Sigmoid colon (tissue), 7 donors: ENCODE results near the gene DNAJC17. TPM values are rescaled to one million over a fixed set of nuclear protein-coding genes. Genes with fewer than 3 reads are reported as not detected.

Experiments used
- DNase-seq: peaks from one replicate; pipeline ENCODE4 v3.0.0-alpha.2; 2019
- H3K27ac ChIP-seq, 4 donors: fragments of 200-600 bp; sonication (generic); one replicate each; pipeline ENCODE4 v1.5.1; 2016 to 2019; ENCODE audit warnings: mild to moderate bottlenecking in 1 of 4
- H3K27me3 ChIP-seq, 3 donors: fragments of 200-600 bp; sonication (generic); one replicate each; pipeline ENCODE4 v1.5.1; 2019; ENCODE audit warnings: mild to moderate bottlenecking in 1 of 3
- H3K36me3 ChIP-seq, 4 donors: fragments of 200-600 bp; sonication (generic); one replicate each; pipeline ENCODE4 v1.5.1; 2016 to 2019
- H3K4me1 ChIP-seq, 4 donors: fragments of 200-600 bp; sonication (generic); one replicate each; pipeline ENCODE4 v1.5.1; 2017 to 2019
- H3K4me3 ChIP-seq, 4 donors: fragments of 200-600 bp; sonication (generic); one replicate each; pipeline ENCODE4 v1.5.1; 2017 to 2019; ENCODE audit warnings: mild to moderate bottlenecking in 2 of 4, moderate library complexity in 1 of 4
- H3K9me3 ChIP-seq, 4 donors: fragments of 200-600 bp in 3 of 4; sonication (generic) in 3 of 4; one replicate each; pipeline versions ENCODE4 v1.5.1 to v1.6.1; 2013 to 2019
- EP300 ChIP-seq, 4 donors: sonication (generic); formaldehyde crosslinking; IDR thresholded peaks; one replicate each; pipeline ENCODE4 v1.6.1; 2017; ENCODE audit warnings: antibody characterized with exemption in 4 of 4
- POLR2A ChIP-seq, 2 donors: fragments of 450-650 bp; IDR thresholded peaks; one replicate each; pipeline ENCODE4 v1.6.1; 2016; ENCODE audit warnings: antibody characterized with exemption in 2 of 2, mild to moderate bottlenecking in 2 of 2, moderate library complexity in 2 of 2
- POLR2AphosphoS5 ChIP-seq, 4 donors: sonication (generic); formaldehyde crosslinking; IDR thresholded peaks; one replicate each; pipeline ENCODE4 v1.6.1; 2017; ENCODE audit warnings: antibody characterized with exemption in 4 of 4
- WGBS, 2 donors: extraction: QIAGEN DNeasy Blood & Tissue Kit; methylation state at CpG; one replicate each; pipeline ENCODE4 v1.1.7; 2013; 5-methylcytosine and 5-hydroxymethylcytosine counted together
- intact Hi-C: fragments of 100-400 bp; cut with DNase I; formaldehyde crosslinking; loops from one replicate; pipeline ENCODE4 v1.15.1; 2023
- polyA plus RNA-seq, 3 donors: library from polyadenylated mRNA; stranded (reverse); fragments of 200-250 nt; gene quantifications; one replicate each; pipeline ENCODE4 v1.2.3, GENCODE V29; 2013
- small RNA-seq, 3 donors: library from RNA; depleted of rRNA; stranded (forward); fragments of <200 nt; gene quantifications; one replicate each; pipeline ENCODE3, GENCODE V24; 2016
- total RNA-seq, 4 donors: library from RNA; depleted of rRNA; stranded (reverse); fragments of >200 nt; gene quantifications; one replicate each; pipeline ENCODE4 v1.1.0, GENCODE V29; 2016
- donor health status: healthy with polysubstance abuse.
- donor health status: Bipolar disorder and iron deficiency.
- donor health status: healthy.

The DNAJC17 gene
- total and polyA plus RNA-seq, 7 donors = 9.1 to 56.4 (median 25.8) TPM

GRCh38 chr15:40716165-40716564 lies 91.1 kb downstream of the DNAJC17 start:
- H3K4me1 ChIP-seq = no peaks in the 10 kb centered on the region
- DNase-seq = no peak
- H3K27me3 ChIP-seq = no peaks in the 10 kb centered on the region
- no peak overlapping the region for H3K4me3 ChIP-seq
- intact Hi-C loops = no loop called here
- WGBS, 2 donors = 88 to 90% methylated on average over 6 of the region's 6 CpGs
- H3K9me3 ChIP-seq = no peaks in the 10 kb centered on the region
- H3K36me3 ChIP-seq = no peaks in the 10 kb centered on the region
- TF ChIP-seq EP300 (IDR thresholded peaks at IDR 0.05) (no peak), POLR2A (IDR thresholded peaks at IDR 0.05) (no peak), POLR2AphosphoS5 (IDR thresholded peaks at IDR 0.05) (no peak)
- no peak overlapping the region for H3K27ac ChIP-seq

Small RNA genes lying within 50 kb of the gene (small RNA-seq; reads per million reads assigned to genes)
- 0 reads per million in 3 donors for gene SUMO2P15

Other genes starting within 250 kb of the DNAJC17 start
- 10 to 100 TPM; 21.4 to 55.3 (median 40.5) TPM for gene CCDC32, start 242.4 kb downstream of the DNAJC17 start, total RNA-seq
- gene CCDC32, start 242.4 kb downstream of the DNAJC17 start, polyA plus RNA-seq = 10 to 100 TPM; 28.8 to 43.0 (median 31.0) TPM
- 10 to 100 TPM in 2 of 4 donors, 1 to 10 TPM in 2; 8.3 to 13.3 (median 10.0) TPM for gene RPUSD2, start 238.2 kb downstream of the DNAJC17 start, total RNA-seq
- gene RPUSD2, start 238.2 kb downstream of the DNAJC17 start, polyA plus RNA-seq = 10 to 100 TPM in 1 of 3 donors, 1 to 10 TPM in 2; 4.6 to 10.8 (median 6.0) TPM
- under 1 TPM in 3 of 4 donors, not detected in 1; 0.36 to 0.83 (median 0.68) TPM for gene KNL1, start 213.2 kb downstream of the DNAJC17 start, total RNA-seq
- 1 to 10 TPM in 1 of 3 donors, under 1 TPM in 2; under 0.01 to 5.9 (median 0.46) TPM for gene KNL1, start 213.2 kb downstream of the DNAJC17 start, polyA plus RNA-seq
- 1 to 10 TPM in 2 of 4 donors, not detected in 2; 1.1 to 1.5 TPM for gene RAD51, start 112.3 kb downstream of the DNAJC17 start, total RNA-seq
- gene RAD51, start 112.3 kb downstream of the DNAJC17 start, polyA plus RNA-seq = 1 to 10 TPM; 4.2 to 9.8 (median 4.2) TPM
- 10 to 100 TPM; 20.8 to 26.4 (median 22.4) TPM for gene RMDN3, start 52.2 kb downstream of the DNAJC17 start, total RNA-seq
- 10 to 100 TPM in 1 of 3 donors, 1 to 10 TPM in 2; 7.9 to 32.7 (median 9.6) TPM for gene RMDN3, start 52.2 kb downstream of the DNAJC17 start, polyA plus RNA-seq
- 10 to 100 TPM in 3 of 4 donors, 1 to 10 TPM in 1; 2.2 to 27.8 (median 15.8) TPM for gene GCHFR, start 43.4 kb downstream of the DNAJC17 start, total RNA-seq
- 10 to 100 TPM; 45.0 to 71.7 (median 54.6) TPM for gene GCHFR, start 43.4 kb downstream of the DNAJC17 start, polyA plus RNA-seq
- under 1 TPM in 3 of 4 donors, not detected in 1; 0.28 to 0.71 (median 0.66) TPM for gene C15orf62, start 37.5 kb downstream of the DNAJC17 start, total RNA-seq
- 1 to 10 TPM in 1 of 3 donors, not detected in 2; 1.1 TPM for gene C15orf62, start 37.5 kb downstream of the DNAJC17 start, polyA plus RNA-seq
- 10 to 100 TPM; 17.5 to 49.6 (median 29.9) TPM for gene ZFYVE19, start 384 bp downstream of the DNAJC17 start, total RNA-seq
- 10 to 100 TPM; 14.4 to 32.4 (median 28.7) TPM for gene ZFYVE19, start 384 bp downstream of the DNAJC17 start, polyA plus RNA-seq
- not detected for gene PPP1R14D, start 21.2 kb upstream of the DNAJC17 start, total RNA-seq
- 100 to 1,000 TPM; 211 to 395 (median 212) TPM for gene PPP1R14D, start 21.2 kb upstream of the DNAJC17 start, polyA plus RNA-seq
- 1 to 10 TPM; 1.1 to 3.8 (median 1.9) TPM for gene SPINT1, start 36.6 kb upstream of the DNAJC17 start, total RNA-seq
- 100 to 1,000 TPM in 1 of 3 donors, 10 to 100 TPM in 2; 52.5 to 146 (median 56.5) TPM for gene SPINT1, start 36.6 kb upstream of the DNAJC17 start, polyA plus RNA-seq
- gene RHOV, start 66.8 kb upstream of the DNAJC17 start, total RNA-seq = not detected
- 1 to 10 TPM; 4.8 to 8.1 (median 5.2) TPM for gene RHOV, start 66.8 kb upstream of the DNAJC17 start, polyA plus RNA-seq
- 10 to 100 TPM; 17.4 to 19.6 (median 19.0) TPM for gene VPS18, start 87.0 kb upstream of the DNAJC17 start, total RNA-seq
- 10 to 100 TPM in 1 of 3 donors, 1 to 10 TPM in 2; 4.8 to 15.1 (median 6.7) TPM for gene VPS18, start 87.0 kb upstream of the DNAJC17 start, polyA plus RNA-seq
- 1 to 10 TPM; 3.5 to 5.4 (median 4.6) TPM for gene DLL4, start 121.9 kb upstream of the DNAJC17 start, total RNA-seq
- 10 to 100 TPM in 1 of 3 donors, 1 to 10 TPM in 2; 1.6 to 12.2 (median 3.6) TPM for gene DLL4, start 121.9 kb upstream of the DNAJC17 start, polyA plus RNA-seq
- gene CHAC1, start 146.0 kb upstream of the DNAJC17 start, total RNA-seq = 1 to 10 TPM in 3 of 4 donors, under 1 TPM in 1; 0.66 to 3.1 (median 2.4) TPM
- 10 to 100 TPM in 1 of 3 donors, 1 to 10 TPM in 2; 3.0 to 31.4 (median 8.3) TPM for gene CHAC1, start 146.0 kb upstream of the DNAJC17 start, polyA plus RNA-seq